ENCODE measurements around the gene SRL. TPM values are rescaled to one million over a fixed set of nuclear protein-coding genes. Genes with fewer than 3 reads are reported as not detected.

The SRL gene
- total and polyA plus RNA-seq, 2 of the 13 experiments (the other 11 are each of a cell fraction or from before 2014, with no cell fraction given) = 0.05 TPM; not detected in 1

GRCh38 chr16:4290236-4290830 is 48.5 kb upstream of the SRL start (continued):
- TF ChIP-seq TRIM22 (IDR thresholded peaks at IDR 0.05) (no peak), RFXANK (CRISPR knock-in tag; IDR thresholded peaks at IDR 0.05) (no peak), ZNF230 (CRISPR knock-in tag; IDR thresholded peaks at IDR 0.05) (no peak), GPN1 (CRISPR knock-in tag; IDR thresholded peaks at IDR 0.05; ENCODE audit: borderline replicate concordance) (no peak), STAG1 (CRISPR knock-in tag; IDR thresholded peaks at IDR 0.05) (peak; percentile 23; the same call in 1 of the 2 replicates), ZNF367 (CRISPR knock-in tag; IDR thresholded peaks at IDR 0.05; ENCODE audit: borderline replicate concordance) (no peak), NKX3-1 (CRISPR knock-in tag; IDR thresholded peaks at IDR 0.05) (no peak), SNAPC5 (CRISPR knock-in tag; IDR thresholded peaks at IDR 0.05; ENCODE audit: borderline replicate concordance) (no peak), JUNB (CRISPR knock-in tag; IDR thresholded peaks at IDR 0.05; ENCODE audit: borderline replicate concordance) (no peak), ATF4 (CRISPR knock-in tag; IDR thresholded peaks at IDR 0.05) (peak in 1 of 2 experiments; percentile 94; a peak in 2 of 4 replicates), ZBTB43 (CRISPR knock-in tag; conservative IDR thresholded peaks at IDR 0.05) (no peak), MIXL1 (CRISPR knock-in tag; IDR thresholded peaks at IDR 0.05) (no peak), KDM2A (CRISPR knock-in tag; IDR thresholded peaks at IDR 0.05; ENCODE audit: borderline replicate concordance, low read depth) (no peak), RARA (CRISPR knock-in tag; IDR thresholded peaks at IDR 0.05) (peak; percentile 81), ZNF83 (CRISPR knock-in tag; IDR thresholded peaks at IDR 0.05; ENCODE audit: borderline replicate concordance) (no peak), DDIT3 (CRISPR knock-in tag; IDR thresholded peaks at IDR 0.05) (no peak), PHF5A (CRISPR knock-in tag; IDR thresholded peaks at IDR 0.05; ENCODE audit: low read depth, unreplicated experiment) (no peak), FOSL2 (CRISPR knock-in tag; IDR thresholded peaks at IDR 0.05) (peak; percentile 98), SMC3 (IDR thresholded peaks at IDR 0.05; ENCODE audit: low read length) (no peak; the same call in 1 of the 2 replicates), ZNF670 (CRISPR knock-in tag; IDR thresholded peaks at IDR 0.05; ENCODE audit: borderline replicate concordance) (no peak), SIX4 (CRISPR knock-in tag; IDR thresholded peaks at IDR 0.05) (no peak), ZNF576 (CRISPR knock-in tag; IDR thresholded peaks at IDR 0.05) (no peak), JARID2 (CRISPR knock-in tag; IDR thresholded peaks at IDR 0.05; ENCODE audit: insufficient replicate concordance) (no peak), SP5 (CRISPR knock-in tag; IDR thresholded peaks at IDR 0.05; ENCODE audit: borderline replicate concordance, low read depth) (no peak), FIP1L1 (IDR thresholded peaks at IDR 0.05; ENCODE audit: borderline replicate concordance, insufficient read depth, low read depth, low read length) (no peak), MTA3 (CRISPR knock-in tag; IDR thresholded peaks at IDR 0.05) (no peak), ZSCAN31 (CRISPR knock-in tag; IDR thresholded peaks at IDR 0.05; ENCODE audit: low read depth) (no peak), ZNF326 (CRISPR knock-in tag; IDR thresholded peaks at IDR 0.05; ENCODE audit: borderline replicate concordance) (no peak)

All from HepG2 (cell line).